Measurements from ENCODE around the gene NAA80. TPM values are rescaled to one million over a fixed set of nuclear protein-coding genes. Genes with fewer than 3 reads are reported as not detected.
A peak's percentile ranks its signal among the peaks of the same experiment; 100 is the strongest.

Gene NAA80
- total and polyA plus RNA-seq, 2 of the 13 experiments (the other 11 are each of a cell fraction or from before 2014, with no cell fraction given): 3.4 to 8.7 TPM

GRCh38 chr3:50264383-50264963 is 34.7 kb downstream of the NAA80 start (continued):
- TF ChIP-seq ZBTB34 (CRISPR knock-in tag; IDR thresholded peaks at IDR 0.05): 0 out of 2 replicates have a peak, but pooled peaks have one; percentile 36
- peak; percentile 59 for TF ChIP-seq PHF21A (CRISPR knock-in tag; IDR thresholded peaks at IDR 0.05)
- peak; percentile 83 for TF ChIP-seq JUND (CRISPR knock-in tag; IDR thresholded peaks at IDR 0.05)
- TF ChIP-seq FOSL2 (CRISPR knock-in tag; IDR thresholded peaks at IDR 0.05): peak; percentile 74
- TF ChIP-seq MXD3 (CRISPR knock-in tag; IDR thresholded peaks at IDR 0.05): peak; percentile 50; the same call in 1 of the 2 replicates
- peak; percentile 87 for TF ChIP-seq PAXIP1 (CRISPR knock-in tag; conservative IDR thresholded peaks at IDR 0.05)
- TF ChIP-seq NR2F1 (CRISPR knock-in tag; IDR thresholded peaks at IDR 0.05): peak in 1 of 2 experiments; percentile 54; a peak in 1 of 4 replicates
- 0 out of 2 replicates have a peak, but pooled peaks have one; percentile 11 for TF ChIP-seq REPIN1 (CRISPR knock-in tag; IDR thresholded peaks at IDR 0.05; ENCODE audit: borderline replicate concordance, low read depth)
- TF ChIP-seq ZXDC (CRISPR knock-in tag; IDR thresholded peaks at IDR 0.05): 0 out of 2 replicates have a peak, but pooled peaks have one; percentile 19
- no peak for TF ChIP-seq FOXO4 (CRISPR knock-in tag; conservative IDR thresholded peaks at IDR 0.05)
- no peak for TF ChIP-seq IKZF1 (IDR thresholded peaks at IDR 0.05)
- peak; percentile 53 for TF ChIP-seq POLR2G (IDR thresholded peaks at IDR 0.05; ENCODE audit: low read depth, low read length)
- peak; percentile 42; the same call in 1 of the 2 replicates for TF ChIP-seq THAP11 (CRISPR knock-in tag; IDR thresholded peaks at IDR 0.05)
- TF ChIP-seq ZFP37 (CRISPR knock-in tag; IDR thresholded peaks at IDR 0.05; ENCODE audit: borderline replicate concordance): no peak
- TF ChIP-seq MED13 (CRISPR knock-in tag; IDR thresholded peaks at IDR 0.05): 0 out of 2 replicates have a peak, but pooled peaks have one; percentile 1
- TF ChIP-seq KLF9 (CRISPR knock-in tag; IDR thresholded peaks at IDR 0.05; ENCODE audit: low read depth): 0 out of 2 replicates have a peak, but pooled peaks have one; percentile 34
- 0 out of 2 replicates have a peak, but pooled peaks have one; percentile 30 for TF ChIP-seq TBX3 (IDR thresholded peaks at IDR 0.05; ENCODE audit: borderline replicate concordance)
- TF ChIP-seq KDM2A (CRISPR knock-in tag; IDR thresholded peaks at IDR 0.05; ENCODE audit: borderline replicate concordance, low read depth): peak; percentile 28; the same call in 1 of the 2 replicates
- TF ChIP-seq HMG20A (CRISPR knock-in tag; IDR thresholded peaks at IDR 0.05; ENCODE audit: borderline replicate concordance): peak; percentile 45; the same call in 1 of the 2 replicates
